Esophagus squamous epithelium (tissue), 5 donors: ENCODE results near the gene NR5A2. TPM values are rescaled to one million over a fixed set of nuclear protein-coding genes. Genes with fewer than 3 reads are reported as not detected.

ENCODE experiments used
- DNase-seq: peaks from one replicate; lab custom pipeline; 2025; lab: John Stamatoyannopoulos, UW
- H3K27ac ChIP-seq, 4 donors: fragments of 200-600 bp; sonication (generic); one replicate each; pipeline ENCODE4 v1.5.1; 2016 to 2019; ENCODE audit warnings: mild to moderate bottlenecking in 1 of 4
- H3K27me3 ChIP-seq, 4 donors: fragments of 200-600 bp; sonication (generic); 1 replicate in 3 of 4; 2 replicates in 1 of 4; pipeline versions ENCODE4 v1.5.1 to v1.6.0; 2017 to 2021; ENCODE audit warnings: antibody characterized with exemption in 1 of 4
- H3K36me3 ChIP-seq, 3 donors: fragments of 200-600 bp; sonication (generic); one replicate each; pipeline ENCODE4 v1.5.1; 2016 to 2019
- H3K4me1 ChIP-seq, 3 donors: fragments of 200-600 bp; sonication (generic); one replicate each; pipeline ENCODE4 v1.5.1; 2017 to 2019
- H3K4me3 ChIP-seq, 4 donors: fragments of 200-600 bp; sonication (generic); 1 replicate in 3 of 4; 2 replicates in 1 of 4; pipeline ENCODE4 v1.5.1; 2016 to 2019; ENCODE audit warnings: mild to moderate bottlenecking in 2 of 4, moderate library complexity in 1 of 4
- H3K9me3 ChIP-seq, 3 donors: fragments of 200-600 bp; sonication (generic); one replicate each; pipeline ENCODE4 v1.5.1; 2016 to 2019
- CTCF ChIP-seq, 6 experiments: fragments of 450-650 bp in 4 of 6; fragments of 200-600 bp in 2 of 6; sonication (generic) in 2 of 6; IDR thresholded peaks; one replicate each; pipeline ENCODE4 v1.5.1; 2016 to 2019; ENCODE audit warnings: antibody characterized with exemption in 6 of 6, mild to moderate bottlenecking in 4 of 6, moderate library complexity in 4 of 6
- POLR2A ChIP-seq, 4 donors: fragments of 450-650 bp; IDR thresholded peaks; one replicate each; pipeline ENCODE4 v1.6.1; 2017; ENCODE audit warnings: antibody characterized with exemption in 4 of 4, mild to moderate bottlenecking in 4 of 4, moderate library complexity in 3 of 4
- WGBS, 2 donors: methylation state at CpG; one replicate each; pipeline ENCODE4 v1.1.5; 2018; 5-methylcytosine and 5-hydroxymethylcytosine counted together
- intact Hi-C: fragments of 100-400 bp; cut with DNase I; formaldehyde crosslinking; loops from one replicate; pipeline ENCODE4 v1.15.0; 2022
- total RNA-seq, 4 donors: library from RNA; depleted of rRNA; stranded (reverse); fragments of >200 nt; gene quantifications; one replicate each; pipeline ENCODE4 v1.1.0, GENCODE V29; 2016
- donor health status: DM: yes; HTN: yes; CAD: no.

The NR5A2 gene
- total RNA-seq, 4 donors from 2014 or later = 0.30 to 4.2 (median 0.87) TPM

- TF ChIP-seq POLR2A (IDR thresholded peaks at IDR 0.05) (no peak), CTCF (IDR thresholded peaks at IDR 0.05) (no peak)
- H3K4me1 ChIP-seq = peaks cover 4 to 20% (median 7%) of the 10 kb centered on the region in 3 donors
- 72 to 80% methylated on average over 2 of the region's 2 CpGs for WGBS, 2 donors
Measured at GRCh38 chr1:200046115-200046514, 18.6 kb downstream of the NR5A2 start.

DNA sequence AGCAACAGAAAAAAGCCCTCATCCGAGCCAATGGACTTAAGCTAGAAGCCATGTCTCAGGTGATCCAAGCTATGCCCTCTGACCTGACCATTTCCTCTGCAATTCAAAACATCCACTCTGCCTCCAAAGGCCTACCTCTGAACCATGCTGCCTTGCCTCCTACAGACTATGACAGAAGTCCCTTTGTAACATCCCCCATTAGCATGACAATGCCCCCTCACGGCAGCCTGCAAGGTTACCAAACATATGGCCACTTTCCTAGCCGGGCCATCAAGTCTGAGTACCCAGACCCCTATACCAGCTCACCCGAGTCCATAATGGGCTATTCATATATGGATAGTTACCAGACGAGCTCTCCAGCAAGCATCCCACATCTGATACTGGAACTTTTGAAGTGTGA, 20.7 kb downstream of the NR5A2 start:
- H3K27ac ChIP-seq = no peak overlapping the region
- DNase-seq = no peak
- peaks cover 0 to 64% (median 6%) of the 10 kb centered on the region in 4 donors for H3K27me3 ChIP-seq
- H3K4me3 ChIP-seq = no peak overlapping the region
- TF ChIP-seq POLR2A (IDR thresholded peaks at IDR 0.05) (no peak), CTCF (IDR thresholded peaks at IDR 0.05) (no peak)
- 60 to 68% methylated on average over 5 of the region's 5 CpGs for WGBS, 2 donors
- H3K4me1 ChIP-seq = peaks cover 0 to under 1% (median 0%) of the 10 kb centered on the region in 3 donors
- no peaks in the 10 kb centered on the region for H3K9me3 ChIP-seq
- no peaks in the 10 kb centered on the region for H3K36me3 ChIP-seq
- intact Hi-C loops = no loop called here

More at GRCh38 chr1:200046115-200046514, 18.6 kb downstream of the NR5A2 start:
- no peaks in the 10 kb centered on the region for H3K36me3 ChIP-seq
- H3K27me3 ChIP-seq = peaks cover 11 to 81% (median 21%) of the 10 kb centered on the region in 4 donors
- intact Hi-C loops = no loop called here
- H3K9me3 ChIP-seq = no peaks in the 10 kb centered on the region
- no peak for DNase-seq
- H3K4me3 ChIP-seq = no peak overlapping the region
- H3K27ac ChIP-seq = no peak overlapping the region

- H3K4me1 ChIP-seq = no peaks in the 10 kb centered on the region
- H3K36me3 ChIP-seq = no peaks in the 10 kb centered on the region
- 71 to 74% methylated on average over 7 of the region's 7 CpGs for WGBS, 2 donors
- H3K9me3 ChIP-seq = no peaks in the 10 kb centered on the region
- no peak overlapping the region for H3K4me3 ChIP-seq
- peaks cover 0 to 48% (median 2%) of the 10 kb centered on the region in 4 donors for H3K27me3 ChIP-seq
- TF ChIP-seq CTCF (IDR thresholded peaks at IDR 0.05) (no peak), POLR2A (IDR thresholded peaks at IDR 0.05) (no peak)
- DNase-seq = no peak
- no peak overlapping the region for H3K27ac ChIP-seq
- intact Hi-C loops = no loop called here
Measured at GRCh38 chr1:200049810-200050209, 22.3 kb downstream of the NR5A2 start.

DNA sequence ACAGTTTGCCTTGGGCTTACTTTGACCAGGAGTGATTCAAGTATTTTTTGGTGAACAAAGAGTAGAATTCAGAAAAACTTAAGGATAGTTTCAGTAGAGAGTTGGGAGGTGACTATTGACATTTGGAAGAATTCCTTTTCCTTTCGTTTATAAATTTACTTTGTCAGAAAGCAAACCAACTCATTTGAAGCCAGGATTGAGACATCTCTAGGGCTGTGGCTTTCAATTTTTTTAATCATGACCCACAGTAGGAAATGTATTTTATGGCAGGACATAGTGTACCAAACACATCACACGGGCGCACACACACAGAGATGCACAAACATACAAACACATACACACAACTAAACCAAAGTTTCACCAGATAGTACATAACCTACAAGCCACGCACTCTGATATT, 24.1 kb downstream of the NR5A2 start:
- 79 to 81% methylated on average over 4 of the region's 4 CpGs for WGBS, 2 donors
- H3K27ac ChIP-seq = no peak overlapping the region
- DNase-seq = no peak

GRCh38 chr1:200053091-200053490, 25.6 kb downstream of the NR5A2 start:
- WGBS, 2 donors = 38 to 55% methylated on average over 2 of the region's 2 CpGs
- Histone ChIP-seq H3K4me3 (no peak overlapping the region), H3K9me3 (no peaks in the 10 kb centered on the region), H3K4me1 (no peaks in the 10 kb centered on the region), H3K27ac (no peak overlapping the region), H3K27me3 (peaks cover 0 to 22% (median 0%) of the 10 kb centered on the region in 4 donors), H3K36me3 (no peaks in the 10 kb centered on the region)
- intact Hi-C loops = no loop called here
- no peak for DNase-seq
- no peak for TF ChIP-seq POLR2A (IDR thresholded peaks at IDR 0.05)
- no peak for TF ChIP-seq CTCF (IDR thresholded peaks at IDR 0.05)

More for the DNA sequence above, 24.1 kb downstream of the NR5A2 start:
- peaks cover 0 to 30% (median 0%) of the 10 kb centered on the region in 4 donors for H3K27me3 ChIP-seq
- no peaks in the 10 kb centered on the region for H3K9me3 ChIP-seq
- H3K4me3 ChIP-seq = no peak overlapping the region
- no peak for TF ChIP-seq POLR2A (IDR thresholded peaks at IDR 0.05)
- H3K36me3 ChIP-seq = no peaks in the 10 kb centered on the region
- intact Hi-C loops = no loop called here
- no peaks in the 10 kb centered on the region for H3K4me1 ChIP-seq

DNA sequence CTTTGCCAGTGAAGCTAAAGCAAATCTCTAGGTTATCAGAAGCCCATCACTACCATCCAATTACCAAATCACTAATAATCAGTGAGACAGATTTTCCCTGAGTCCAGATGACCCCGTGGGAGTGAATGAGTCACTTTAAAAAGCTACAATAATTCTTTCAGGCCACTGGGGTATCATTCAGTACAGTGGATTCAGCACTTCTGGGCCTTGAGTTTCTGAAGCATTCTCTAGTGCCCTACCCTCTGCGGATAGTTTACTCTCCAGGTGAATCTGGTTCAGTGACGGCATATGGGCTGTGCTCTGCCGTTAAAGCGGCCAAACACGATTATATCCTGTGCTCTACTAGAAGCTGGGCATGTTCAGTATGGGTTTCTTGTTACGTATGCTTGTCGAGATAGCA, 26.1 kb downstream of the NR5A2 start:
- 56 to 65% methylated on average over 5 to 8 of the region's 8 CpGs for WGBS, 2 donors
- TF ChIP-seq POLR2A (IDR thresholded peaks at IDR 0.05) (no peak), CTCF (IDR thresholded peaks at IDR 0.05) (no peak)
- no peak for DNase-seq
- intact Hi-C loops = no loop called here
- Histone ChIP-seq H3K4me1 (no peaks in the 10 kb centered on the region), H3K4me3 (no peak overlapping the region), H3K36me3 (no peaks in the 10 kb centered on the region), H3K9me3 (no peaks in the 10 kb centered on the region), H3K27ac (no peak overlapping the region), H3K27me3 (peaks cover 0 to 17% (median 0%) of the 10 kb centered on the region in 4 donors)
